Prostate gland (tissue), 2 donors: ENCODE data around the gene WDR88.

Experiments used
- POLR2A ChIP-seq: fragments of 450-650 bp; IDR thresholded peaks from one replicate; pipeline ENCODE4 v1.6.1; 2016; ENCODE audit warnings: antibody characterized with exemption, mild to moderate bottlenecking
- TF ChIP-seq, protein P1 (sequence below), 4 experiments: fragments of 200-600 bp in 2 of 4; fragments of 450-650 bp in 2 of 4; sonication (generic) in 2 of 4; IDR thresholded peaks; 1 replicate in 3 of 4; 2 replicates in 1 of 4; pipeline ENCODE4 v1.5.1; 2016 to 2019; ENCODE audit warnings: antibody characterized with exemption in 4 of 4, mild to moderate bottlenecking in 2 of 4, moderate library complexity in 2 of 4

- TF ChIP-seq, protein P1, sequence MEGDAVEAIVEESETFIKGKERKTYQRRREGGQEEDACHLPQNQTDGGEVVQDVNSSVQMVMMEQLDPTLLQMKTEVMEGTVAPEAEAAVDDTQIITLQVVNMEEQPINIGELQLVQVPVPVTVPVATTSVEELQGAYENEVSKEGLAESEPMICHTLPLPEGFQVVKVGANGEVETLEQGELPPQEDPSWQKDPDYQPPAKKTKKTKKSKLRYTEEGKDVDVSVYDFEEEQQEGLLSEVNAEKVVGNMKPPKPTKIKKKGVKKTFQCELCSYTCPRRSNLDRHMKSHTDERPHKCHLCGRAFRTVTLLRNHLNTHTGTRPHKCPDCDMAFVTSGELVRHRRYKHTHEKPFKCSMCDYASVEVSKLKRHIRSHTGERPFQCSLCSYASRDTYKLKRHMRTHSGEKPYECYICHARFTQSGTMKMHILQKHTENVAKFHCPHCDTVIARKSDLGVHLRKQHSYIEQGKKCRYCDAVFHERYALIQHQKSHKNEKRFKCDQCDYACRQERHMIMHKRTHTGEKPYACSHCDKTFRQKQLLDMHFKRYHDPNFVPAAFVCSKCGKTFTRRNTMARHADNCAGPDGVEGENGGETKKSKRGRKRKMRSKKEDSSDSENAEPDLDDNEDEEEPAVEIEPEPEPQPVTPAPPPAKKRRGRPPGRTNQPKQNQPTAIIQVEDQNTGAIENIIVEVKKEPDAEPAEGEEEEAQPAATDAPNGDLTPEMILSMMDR (IDR thresholded peaks at IDR 0.05), result no peak
- TF ChIP-seq POLR2A, result no peak
These were observed 7.5 kb upstream of the WDR88 start for GRCh38 chr19:33124207-33125098.
